Liver (tissue), 9 donors: ENCODE data around the gene IGF2. TPM values are rescaled to one million over a fixed set of nuclear protein-coding genes. Genes with fewer than 3 reads are reported as not detected.

Source experiments
- DNase-seq: peaks from one replicate; pipeline ENCODE4 v3.0.0-alpha.2; 2017; ENCODE audit warnings: low spot score
- H3K27ac ChIP-seq, 2 donors: one replicate each; pipeline ENCODE4 v1.7.0; 2013; ENCODE audit warnings: inconsistent platforms in 2 of 2, low read length in 2 of 2, control low read depth in 1 of 2, low read depth in 1 of 2, mild to moderate bottlenecking in 1 of 2
- H3K27me3 ChIP-seq, 4 donors: one replicate each; pipeline versions ENCODE4 v1.6.1 to v1.7.0; 2013; ENCODE audit warnings: low read length in 3 of 4, inconsistent platforms in 1 of 4, mild to moderate bottlenecking in 1 of 4, moderate library complexity in 1 of 4; ENCODE audit not compliant: control insufficient read depth in 4 of 4, insufficient read depth in 4 of 4
- H3K36me3 ChIP-seq, 4 donors: one replicate each; pipeline versions ENCODE4 v1.6.1 to v1.7.0; 2013; ENCODE audit warnings: low read length in 3 of 4, mild to moderate bottlenecking in 3 of 4, low read depth in 1 of 4, moderate library complexity in 1 of 4; ENCODE audit not compliant: control insufficient read depth in 4 of 4, insufficient read depth in 3 of 4
- H3K4me1 ChIP-seq, 4 donors: one replicate each; pipeline versions ENCODE4 v1.6.1 to v1.7.0; 2013; ENCODE audit warnings: low read length in 3 of 4, mild to moderate bottlenecking in 3 of 4, moderate library complexity in 1 of 4; ENCODE audit not compliant: control insufficient read depth in 4 of 4, insufficient read depth in 4 of 4
- H3K4me3 ChIP-seq, 3 donors: one replicate each; pipeline versions ENCODE4 v1.6.1 to v1.7.0; 2013; ENCODE audit warnings: low read length in 3 of 3, control low read depth in 1 of 3, low read depth in 1 of 3, mild to moderate bottlenecking in 1 of 3
- H3K9ac ChIP-seq, 2 donors: one replicate each; pipeline ENCODE4 v1.7.0; 2013; ENCODE audit warnings: low read length in 2 of 2, mild to moderate bottlenecking in 2 of 2, moderate library complexity in 2 of 2, control low read depth in 1 of 2, low read depth in 1 of 2
- H3K9me3 ChIP-seq, 4 donors: one replicate each; pipeline versions ENCODE4 v1.6.1 to v1.7.0; 2013; ENCODE audit warnings: low read length in 3 of 4; ENCODE audit not compliant: control insufficient read depth in 4 of 4
- EGR1 ChIP-seq, 2 donors: IDR thresholded peaks; 2 replicates each; pipeline ENCODE4 v1.6.1; 2016 to 2018; ENCODE audit warnings: antibody characterized with exemption in 2 of 2, low read depth in 2 of 2
- FOXA1 ChIP-seq: IDR thresholded peaks from 2 replicates; pipeline ENCODE4 v1.6.1; 2016; ENCODE audit warnings: antibody characterized with exemption
- FOXA2 ChIP-seq: IDR thresholded peaks from 2 replicates; pipeline ENCODE4 v1.6.1; 2016; ENCODE audit warnings: antibody characterized with exemption
- HNF4A ChIP-seq, 2 donors: conservative IDR thresholded peaks; 2 replicates each; pipeline ENCODE4 v1.6.1; 2016; ENCODE audit warnings: antibody characterized with exemption in 2 of 2, mild to moderate bottlenecking in 2 of 2
- JUND ChIP-seq, 2 donors: IDR thresholded peaks; 2 replicates each; pipeline ENCODE4 v1.6.1; 2016; ENCODE audit warnings: antibody characterized with exemption in 2 of 2
- NR2F2 ChIP-seq: IDR thresholded peaks from 2 replicates; pipeline ENCODE4 v1.6.1; 2016; ENCODE audit warnings: antibody characterized with exemption
- RXRA ChIP-seq, 2 donors: IDR thresholded peaks; 2 replicates each; pipeline ENCODE4 v1.6.1; 2017 to 2018; ENCODE audit warnings: antibody characterized with exemption in 2 of 2, mild to moderate bottlenecking in 1 of 2
- SP1 ChIP-seq: IDR thresholded peaks from 2 replicates; pipeline ENCODE4 v1.6.1; 2018; ENCODE audit warnings: antibody characterized with exemption, mild to moderate bottlenecking
- WGBS: extraction: QIAGEN DNeasy Blood & Tissue Kit; methylation state at CpG from one replicate; pipeline ENCODE4 v1.1.7; 2013; 5-methylcytosine and 5-hydroxymethylcytosine counted together
- polyA plus RNA-seq, 2 donors: library from polyadenylated mRNA; stranded (reverse) in 1 of 2; unstranded in 1 of 2; fragments of 200-250 nt in 1 of 2; fragments of >200 nt in 1 of 2; fragmentation: Nextera tagmentation in 1 of 2; extraction: Ambion mirVana in 1 of 2; gene quantifications; one replicate each; pipeline versions ENCODE4 v1.2.1 to v1.2.3, GENCODE V29; 2013 to 2015
- total RNA-seq, 2 donors: library from RNA; depleted of rRNA; stranded (reverse); fragments of >200 nt; gene quantifications; one replicate each; pipeline ENCODE4 v1.2.3, GENCODE V29; 2014
- TF ChIP-seq, protein P1 (sequence below): IDR thresholded peaks from 2 replicates; pipeline ENCODE4 v1.6.1; 2016; ENCODE audit warnings: antibody characterized with exemption
- TF ChIP-seq, protein P2 (sequence below): IDR thresholded peaks from 2 replicates; pipeline ENCODE4 v1.6.1; 2016; ENCODE audit warnings: antibody characterized with exemption, mild to moderate bottlenecking
- TF ChIP-seq, protein P3 (sequence below): IDR thresholded peaks from 2 replicates; pipeline ENCODE4 v1.6.1; 2016; ENCODE audit warnings: antibody characterized with exemption
- TF ChIP-seq, protein P4 (sequence below): IDR thresholded peaks from 2 replicates; pipeline ENCODE4 v1.6.1; 2016; ENCODE audit warnings: antibody characterized with exemption
- donor health status: healthy.
- donor health status: healthy.
- donor health status: healthy.
- donor health status: healthy.
- donor health status: healthy.

The IGF2 gene
- total and polyA plus RNA-seq, 4 donors = 70.5 to 1,440 (median 192) TPM

GRCh38 chr11:2129699-2130366, 9.4 kb downstream of the IGF2 start:
- no peak for TF ChIP-seq EGR1 (IDR thresholded peaks at IDR 0.05; ENCODE audit: low read depth in 2 of 2)
- TF ChIP-seq RXRA (IDR thresholded peaks at IDR 0.05) = no peak
- TF ChIP-seq JUND (IDR thresholded peaks at IDR 0.05) = no peak
- Histone ChIP-seq H3K27me3 (no peaks in the 10 kb centered on the region), H3K9ac (no peak overlapping the region), H3K4me1 (peaks cover 0 to 21% (median 11%) of the 10 kb centered on the region in 4 donors), H3K36me3 (peaks cover 5 to 30% (median 22%) of the 10 kb centered on the region in 4 donors), H3K4me3 (no peak overlapping the region), H3K9me3 (no peaks in the 10 kb centered on the region), H3K27ac (no peak overlapping the region)
- peak; percentile 67 for DNase-seq
- WGBS = 93% methylated on average over 25 of the region's 25 CpGs

- Histone ChIP-seq H3K4me3 (no peak overlapping the region), H3K27ac (no peak overlapping the region), H3K27me3 (no peaks in the 10 kb centered on the region), H3K9me3 (no peaks in the 10 kb centered on the region), H3K36me3 (peaks cover 5 to 26% (median 21%) of the 10 kb centered on the region in 4 donors), H3K4me1 (peaks cover 0 to 16% (median 9%) of the 10 kb centered on the region in 4 donors), H3K9ac (no peak overlapping the region)
- WGBS = 90% methylated on average over 17 of the region's 17 CpGs
- TF ChIP-seq, protein P1, sequence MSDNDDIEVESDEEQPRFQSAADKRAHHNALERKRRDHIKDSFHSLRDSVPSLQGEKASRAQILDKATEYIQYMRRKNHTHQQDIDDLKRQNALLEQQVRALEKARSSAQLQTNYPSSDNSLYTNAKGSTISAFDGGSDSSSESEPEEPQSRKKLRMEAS = no peak
- TF ChIP-seq, protein P2, sequence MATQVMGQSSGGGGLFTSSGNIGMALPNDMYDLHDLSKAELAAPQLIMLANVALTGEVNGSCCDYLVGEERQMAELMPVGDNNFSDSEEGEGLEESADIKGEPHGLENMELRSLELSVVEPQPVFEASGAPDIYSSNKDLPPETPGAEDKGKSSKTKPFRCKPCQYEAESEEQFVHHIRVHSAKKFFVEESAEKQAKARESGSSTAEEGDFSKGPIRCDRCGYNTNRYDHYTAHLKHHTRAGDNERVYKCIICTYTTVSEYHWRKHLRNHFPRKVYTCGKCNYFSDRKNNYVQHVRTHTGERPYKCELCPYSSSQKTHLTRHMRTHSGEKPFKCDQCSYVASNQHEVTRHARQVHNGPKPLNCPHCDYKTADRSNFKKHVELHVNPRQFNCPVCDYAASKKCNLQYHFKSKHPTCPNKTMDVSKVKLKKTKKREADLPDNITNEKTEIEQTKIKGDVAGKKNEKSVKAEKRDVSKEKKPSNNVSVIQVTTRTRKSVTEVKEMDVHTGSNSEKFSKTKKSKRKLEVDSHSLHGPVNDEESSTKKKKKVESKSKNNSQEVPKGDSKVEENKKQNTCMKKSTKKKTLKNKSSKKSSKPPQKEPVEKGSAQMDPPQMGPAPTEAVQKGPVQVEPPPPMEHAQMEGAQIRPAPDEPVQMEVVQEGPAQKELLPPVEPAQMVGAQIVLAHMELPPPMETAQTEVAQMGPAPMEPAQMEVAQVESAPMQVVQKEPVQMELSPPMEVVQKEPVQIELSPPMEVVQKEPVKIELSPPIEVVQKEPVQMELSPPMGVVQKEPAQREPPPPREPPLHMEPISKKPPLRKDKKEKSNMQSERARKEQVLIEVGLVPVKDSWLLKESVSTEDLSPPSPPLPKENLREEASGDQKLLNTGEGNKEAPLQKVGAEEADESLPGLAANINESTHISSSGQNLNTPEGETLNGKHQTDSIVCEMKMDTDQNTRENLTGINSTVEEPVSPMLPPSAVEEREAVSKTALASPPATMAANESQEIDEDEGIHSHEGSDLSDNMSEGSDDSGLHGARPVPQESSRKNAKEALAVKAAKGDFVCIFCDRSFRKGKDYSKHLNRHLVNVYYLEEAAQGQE = no peak
- TF ChIP-seq, protein P3, sequence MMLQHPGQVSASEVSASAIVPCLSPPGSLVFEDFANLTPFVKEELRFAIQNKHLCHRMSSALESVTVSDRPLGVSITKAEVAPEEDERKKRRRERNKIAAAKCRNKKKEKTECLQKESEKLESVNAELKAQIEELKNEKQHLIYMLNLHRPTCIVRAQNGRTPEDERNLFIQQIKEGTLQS = no peak
- TF ChIP-seq HNF4A (conservative IDR thresholded peaks at IDR 0.05) = no peak
- no peak for TF ChIP-seq JUND (IDR thresholded peaks at IDR 0.05)
- TF ChIP-seq SP1 = no peak
- TF ChIP-seq FOXA2 = no peak
- peak; percentile 61 for DNase-seq
These were observed 9.9 kb downstream of the IGF2 start for GRCh38 chr11:2129308-2129698.

- 86% methylated on average over 12 of the region's 12 CpGs for WGBS
- H3K4me3 ChIP-seq = no peak overlapping the region
- TF ChIP-seq, protein P3 = no peak
- TF ChIP-seq FOXA1 (no peak), NR2F2 (no peak), FOXA2 (no peak), JUND (IDR thresholded peaks at IDR 0.05) (no peak), HNF4A (conservative IDR thresholded peaks at IDR 0.05) (no peak), EGR1 (IDR thresholded peaks at IDR 0.05; ENCODE audit: low read depth in 2 of 2) (no peak)
- TF ChIP-seq, protein P1 = no peak
- TF ChIP-seq, protein P4, sequence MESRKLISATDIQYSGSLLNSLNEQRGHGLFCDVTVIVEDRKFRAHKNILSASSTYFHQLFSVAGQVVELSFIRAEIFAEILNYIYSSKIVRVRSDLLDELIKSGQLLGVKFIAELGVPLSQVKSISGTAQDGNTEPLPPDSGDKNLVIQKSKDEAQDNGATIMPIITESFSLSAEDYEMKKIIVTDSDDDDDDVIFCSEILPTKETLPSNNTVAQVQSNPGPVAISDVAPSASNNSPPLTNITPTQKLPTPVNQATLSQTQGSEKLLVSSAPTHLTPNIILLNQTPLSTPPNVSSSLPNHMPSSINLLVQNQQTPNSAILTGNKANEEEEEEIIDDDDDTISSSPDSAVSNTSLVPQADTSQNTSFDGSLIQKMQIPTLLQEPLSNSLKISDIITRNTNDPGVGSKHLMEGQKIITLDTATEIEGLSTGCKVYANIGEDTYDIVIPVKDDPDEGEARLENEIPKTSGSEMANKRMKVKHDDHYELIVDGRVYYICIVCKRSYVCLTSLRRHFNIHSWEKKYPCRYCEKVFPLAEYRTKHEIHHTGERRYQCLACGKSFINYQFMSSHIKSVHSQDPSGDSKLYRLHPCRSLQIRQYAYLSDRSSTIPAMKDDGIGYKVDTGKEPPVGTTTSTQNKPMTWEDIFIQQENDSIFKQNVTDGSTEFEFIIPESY = no peak
- peaks cover 5 to 20% (median 19%) of the 10 kb centered on the region in 4 donors for H3K36me3 ChIP-seq
- H3K27ac ChIP-seq = no peak overlapping the region
- H3K9ac ChIP-seq = no peak overlapping the region
- peak; percentile 52 for DNase-seq
- H3K27me3 ChIP-seq = no peaks in the 10 kb centered on the region
- H3K9me3 ChIP-seq = no peaks in the 10 kb centered on the region
- peaks cover 0 to 10% (median 5%) of the 10 kb centered on the region in 4 donors for H3K4me1 ChIP-seq
These were observed 10.5 kb downstream of the IGF2 start for GRCh38 chr11:2128511-2129307.
